Type B pancreatic cell (in vitro differentiated cells): Measurements from ENCODE around the gene KRT36. TPM values are rescaled to one million over a fixed set of nuclear protein-coding genes. Genes with fewer than 3 reads are reported as not detected.

Experiments
- DNase-seq: peaks from one replicate; pipeline ENCODE4 v3.0.0; 2021; ENCODE audit warnings: mixed read lengths; ENCODE audit not compliant: unreplicated experiment; ENCODE audit errors: extremely low spot score
- H3K27ac Mint-ChIP-seq: 2 replicates; pipeline ENCODE4 v1.8.0; 2021; ENCODE audit warnings: mild to moderate bottlenecking, mixed read lengths
- H3K27me3 Mint-ChIP-seq: 2 replicates; pipeline ENCODE4 v1.8.0; 2021; ENCODE audit warnings: mixed read lengths
- H3K36me3 Mint-ChIP-seq: 2 replicates; pipeline ENCODE4 v1.8.0; 2021; ENCODE audit warnings: mixed read lengths
- H3K4me1 Mint-ChIP-seq: one replicate; pipeline ENCODE4 v1.8.0; 2021; ENCODE audit warnings: mixed read lengths; ENCODE audit not compliant: unreplicated experiment
- H3K4me3 Mint-ChIP-seq: 2 replicates; pipeline ENCODE4 v1.8.0; 2021; ENCODE audit warnings: mild to moderate bottlenecking, mixed read lengths
- H3K9me3 Mint-ChIP-seq: 2 replicates; pipeline ENCODE4 v1.8.0; 2021; ENCODE audit warnings: mixed read lengths
- total RNA-seq: library from RNA; stranded (reverse); gene quantifications from 2 replicates; pipeline ENCODE4 v1.2.1, GENCODE V29; 2021; ENCODE audit warnings: low replicate concordance
- TF ChIP-seq, protein P1 (sequence below): fragments of 200-600 bp; sonication (generic); conservative IDR thresholded peaks from 2 replicates; pipeline ENCODE4 v1.5.0; 2021; ENCODE audit warnings: antibody characterized with exemption, mild to moderate bottlenecking

The KRT36 gene
- total RNA-seq, 1 donor from 2014 or later: 0.17 TPM

- H3K27ac Mint-ChIP-seq: no peak overlapping the region
- peaks cover 16% of the 10 kb centered on the region for H3K4me1 Mint-ChIP-seq
- no peaks in the 10 kb centered on the region for H3K27me3 Mint-ChIP-seq
- no peak for DNase-seq
- no peaks in the 10 kb centered on the region for H3K9me3 Mint-ChIP-seq
- no peak overlapping the region for H3K4me3 Mint-ChIP-seq
- no peaks in the 10 kb centered on the region for H3K36me3 Mint-ChIP-seq
- TF ChIP-seq, protein P1, sequence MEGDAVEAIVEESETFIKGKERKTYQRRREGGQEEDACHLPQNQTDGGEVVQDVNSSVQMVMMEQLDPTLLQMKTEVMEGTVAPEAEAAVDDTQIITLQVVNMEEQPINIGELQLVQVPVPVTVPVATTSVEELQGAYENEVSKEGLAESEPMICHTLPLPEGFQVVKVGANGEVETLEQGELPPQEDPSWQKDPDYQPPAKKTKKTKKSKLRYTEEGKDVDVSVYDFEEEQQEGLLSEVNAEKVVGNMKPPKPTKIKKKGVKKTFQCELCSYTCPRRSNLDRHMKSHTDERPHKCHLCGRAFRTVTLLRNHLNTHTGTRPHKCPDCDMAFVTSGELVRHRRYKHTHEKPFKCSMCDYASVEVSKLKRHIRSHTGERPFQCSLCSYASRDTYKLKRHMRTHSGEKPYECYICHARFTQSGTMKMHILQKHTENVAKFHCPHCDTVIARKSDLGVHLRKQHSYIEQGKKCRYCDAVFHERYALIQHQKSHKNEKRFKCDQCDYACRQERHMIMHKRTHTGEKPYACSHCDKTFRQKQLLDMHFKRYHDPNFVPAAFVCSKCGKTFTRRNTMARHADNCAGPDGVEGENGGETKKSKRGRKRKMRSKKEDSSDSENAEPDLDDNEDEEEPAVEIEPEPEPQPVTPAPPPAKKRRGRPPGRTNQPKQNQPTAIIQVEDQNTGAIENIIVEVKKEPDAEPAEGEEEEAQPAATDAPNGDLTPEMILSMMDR: no peak
Observed at GRCh38 chr17:41490000-41490990, 585 bp upstream of the KRT36 start.

DNA sequence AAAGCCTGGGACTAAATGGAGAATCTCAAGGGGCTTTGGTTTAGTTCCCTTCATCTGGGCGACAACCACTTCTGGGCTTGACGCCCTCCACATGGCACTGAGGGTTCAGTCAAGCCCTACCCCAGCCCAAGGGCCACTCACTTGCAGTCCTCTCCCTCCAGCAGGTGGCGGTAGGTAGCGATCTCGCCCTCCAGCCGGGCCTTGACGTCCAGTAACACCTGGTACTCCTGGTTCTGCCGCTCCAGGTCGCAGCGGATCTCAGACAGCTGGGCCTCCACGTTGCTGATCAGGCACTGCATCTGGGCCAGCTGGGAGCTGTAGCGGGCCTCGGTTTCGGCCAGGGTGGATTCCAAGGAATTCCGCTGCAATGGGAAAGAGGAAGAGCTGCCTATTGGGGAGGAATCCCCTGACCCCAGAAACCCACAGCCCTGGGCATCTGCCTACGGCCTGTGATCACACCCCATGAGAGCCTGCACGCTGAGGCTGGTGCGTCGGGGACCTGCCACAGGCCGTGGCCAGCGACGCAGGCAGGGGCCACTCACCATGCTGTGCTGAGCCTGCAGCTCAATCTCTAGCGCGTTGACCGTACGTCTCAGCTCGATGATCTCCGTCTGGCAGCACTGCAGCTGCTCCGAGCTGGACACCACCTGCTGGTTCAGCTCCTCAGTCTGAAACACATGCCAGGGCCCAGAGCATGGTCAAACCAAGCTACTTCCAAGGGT, 2.7 kb downstream of the KRT36 start:
- no peaks in the 10 kb centered on the region for H3K9me3 Mint-ChIP-seq
- no peaks in the 10 kb centered on the region for H3K36me3 Mint-ChIP-seq
- peaks cover 9% of the 10 kb centered on the region for H3K4me1 Mint-ChIP-seq
- DNase-seq: no peak
- TF ChIP-seq, protein P1: peak; percentile 52
- H3K27me3 Mint-ChIP-seq: no peaks in the 10 kb centered on the region
- H3K4me3 Mint-ChIP-seq: no peak overlapping the region
- H3K27ac Mint-ChIP-seq: no peak overlapping the region

- H3K36me3 Mint-ChIP-seq: no peaks in the 10 kb centered on the region
- TF ChIP-seq, protein P1: no peak
- H3K4me3 Mint-ChIP-seq: no peak overlapping the region
- no peaks in the 10 kb centered on the region for H3K27me3 Mint-ChIP-seq
- no peak for DNase-seq
- H3K27ac Mint-ChIP-seq: no peak overlapping the region
- H3K4me1 Mint-ChIP-seq: peaks cover 8% of the 10 kb centered on the region
- no peaks in the 10 kb centered on the region for H3K9me3 Mint-ChIP-seq
Observed at GRCh38 chr17:41486316-41486715, 3.4 kb downstream of the KRT36 start.

DNA sequence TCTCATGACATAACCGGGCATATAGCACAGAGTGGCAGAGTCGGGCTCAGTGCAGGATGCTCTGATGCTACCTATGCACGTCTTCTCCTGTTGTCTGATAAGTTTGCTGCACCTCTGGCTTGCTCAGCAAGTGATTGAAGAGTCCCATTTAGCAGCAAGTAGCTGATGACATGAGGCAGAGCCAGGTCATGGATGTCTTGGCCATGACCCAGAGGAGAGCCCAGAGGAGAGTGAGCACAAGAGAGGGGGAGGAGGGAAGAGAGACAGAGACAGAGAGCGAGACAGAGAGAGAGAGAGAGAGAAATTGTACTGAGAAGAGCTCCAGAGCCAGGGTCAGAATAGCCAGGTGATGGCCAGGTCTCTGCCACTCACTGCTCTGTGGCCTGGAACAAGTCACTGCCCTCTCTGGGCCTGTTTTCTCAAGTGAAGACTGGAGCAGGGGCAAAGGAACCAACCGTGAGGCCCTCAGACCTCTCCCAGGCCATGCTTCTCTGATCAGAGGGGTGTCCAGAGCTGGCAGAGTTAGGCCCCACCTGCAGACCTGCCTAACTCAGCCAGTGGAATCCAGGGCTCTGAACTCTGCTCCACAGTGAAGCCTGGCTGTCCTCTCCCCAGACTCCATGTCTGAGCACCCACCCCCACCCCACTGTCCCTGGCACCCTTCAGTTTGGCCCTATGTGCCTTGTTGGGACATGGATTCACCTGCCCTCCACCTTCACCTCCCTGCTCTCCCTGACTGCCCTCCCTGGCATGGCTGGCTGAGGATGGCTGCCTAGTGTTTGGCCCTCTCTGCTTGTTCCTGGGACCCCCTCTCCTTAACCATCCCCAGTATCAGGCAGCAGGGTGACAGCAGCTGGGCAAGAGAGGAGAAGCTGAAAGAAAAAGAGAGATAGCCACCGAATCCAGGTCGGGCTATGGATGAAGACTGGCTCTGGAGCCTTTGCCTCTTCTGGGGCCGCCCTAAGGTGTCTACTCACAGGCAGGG, 4.5 kb downstream of the KRT36 start:
- no peak overlapping the region for H3K27ac Mint-ChIP-seq
- DNase-seq: no peak
- no peaks in the 10 kb centered on the region for H3K9me3 Mint-ChIP-seq
- peaks cover 8% of the 10 kb centered on the region for H3K4me1 Mint-ChIP-seq
- TF ChIP-seq, protein P1: no peak
- H3K4me3 Mint-ChIP-seq: no peak overlapping the region
- H3K36me3 Mint-ChIP-seq: no peaks in the 10 kb centered on the region
- no peaks in the 10 kb centered on the region for H3K27me3 Mint-ChIP-seq
